H1 (cell line): ENCODE measurements around the gene KRAS. TPM values are rescaled to one million over a fixed set of nuclear protein-coding genes. Genes with fewer than 3 reads are reported as not detected.

Experiments used
- CTCF ChIA-PET: fragments of 300-600 bp; sonication (Branson Sonifier 250); formaldehyde crosslinking; loops from one replicate; lab custom pipeline; 2021; ENCODE audit not compliant: partially characterized antibody; lab: Charles Lee
- POLR2A ChIA-PET: fragments of 300-600 bp; sonication (Branson Sonifier 250); formaldehyde crosslinking; loops from one replicate; lab custom pipeline; 2021; ENCODE audit warnings: inconsistent platforms; ENCODE audit not compliant: partially characterized antibody; lab: Charles Lee
- DNase-seq, 2 experiments: peaks; one replicate each; pipeline versions ENCODE4 v3.0.0 to v3.0.0-alpha.2; 2010 to 2022; ENCODE audit warnings: low spot score in 2 of 2, low read depth in 1 of 2, mixed read lengths in 1 of 2
- FAIRE-seq: peaks from 2 replicates; lab custom pipeline; 2011; peaks lifted over from hg19 to GRCh38; lab: Jason Lieb, UNC
- H2AFZ ChIP-seq: 2 replicates; pipeline ENCODE4 v1.8.1; 2012; ENCODE audit warnings: low read length, inconsistent platforms
- H2AK5ac ChIP-seq: 2 replicates; pipeline ENCODE4 v1.6.1; 2013; ENCODE audit warnings: low read depth, low read length
- H2BK120ac ChIP-seq: replicated peaks from 2 replicates; pipeline ENCODE3; 2013; ENCODE audit warnings: low read depth, low read length, inconsistent platforms
- H2BK12ac ChIP-seq: 2 replicates; pipeline ENCODE4 v1.6.1; 2013; ENCODE audit warnings: low read depth, low read length
- H2BK15ac ChIP-seq: 2 replicates; pipeline ENCODE4 v1.6.1; 2013; ENCODE audit warnings: low read length
- H2BK20ac ChIP-seq: 2 replicates; pipeline ENCODE4 v1.6.1; 2013; ENCODE audit warnings: low read length
- H2BK5ac ChIP-seq: 2 replicates; pipeline ENCODE4 v1.6.1; 2013; ENCODE audit warnings: low read depth, low read length
- H3K14ac ChIP-seq: 2 replicates; pipeline ENCODE4 v1.6.1; 2013; ENCODE audit warnings: inconsistent platforms; ENCODE audit not compliant: insufficient read length
- H3K18ac ChIP-seq: 2 replicates; pipeline ENCODE4 v1.6.1; 2013; ENCODE audit warnings: low read length; ENCODE audit errors: extremely low read depth
- H3K23ac ChIP-seq: 2 replicates; pipeline ENCODE4 v1.6.1; 2013; ENCODE audit warnings: inconsistent platforms; ENCODE audit not compliant: insufficient read length
- H3K23me2 ChIP-seq: 2 replicates; pipeline ENCODE4 v1.6.1; 2013; ENCODE audit warnings: low read depth, low read length
- H3K27ac ChIP-seq: 2 replicates; pipeline ENCODE4 v1.6.1; 2011; ENCODE audit warnings: low read depth, low read length, inconsistent platforms
- H3K27me3 ChIP-seq, 4 experiments: replicated peaks in 1 of 4; 1 replicate in 1 of 4; 2 replicates in 3 of 4; pipeline versions ENCODE4 v1.6.1 to v1.8.1; 2011 to 2013; ENCODE audit warnings: low read length in 3 of 4, mild to moderate bottlenecking in 3 of 4, inconsistent platforms in 2 of 4, mixed read lengths in 2 of 4, moderate library complexity in 1 of 4; ENCODE audit not compliant: control insufficient read depth in 3 of 4, insufficient read depth in 3 of 4; ENCODE audit errors: extremely low read depth in 1 of 4
- H3K36me3 ChIP-seq, 4 experiments: 2 replicates each; pipeline versions ENCODE4 v1.6.1 to v1.8.1; 2011 to 2013; ENCODE audit warnings: mild to moderate bottlenecking in 4 of 4, low read length in 3 of 4, moderate library complexity in 2 of 4, control low read depth in 1 of 4, inconsistent platforms in 1 of 4; ENCODE audit not compliant: insufficient read depth in 4 of 4, control insufficient read depth in 2 of 4
- H3K4ac ChIP-seq: replicated peaks from 2 replicates; pipeline ENCODE3; 2013; ENCODE audit warnings: low read length, low read depth, mixed read lengths, inconsistent platforms; ENCODE audit not compliant: insufficient read length
- H3K4me1 ChIP-seq, 4 experiments: replicated peaks in 1 of 4; 1 replicate in 1 of 4; 2 replicates in 3 of 4; pipeline versions ENCODE4 v1.6.1 to v1.8.1; 2011 to 2013; ENCODE audit warnings: low read length in 3 of 4, inconsistent platforms in 2 of 4, mixed read lengths in 1 of 4; ENCODE audit not compliant: insufficient read depth in 4 of 4, control insufficient read depth in 3 of 4
- H3K4me2 ChIP-seq, 2 experiments: 2 replicates each; pipeline versions ENCODE4 v1.6.1 to v1.8.1; 2011 to 2013; ENCODE audit warnings: low read depth in 2 of 2, low read length in 2 of 2, control low read depth in 1 of 2, inconsistent platforms in 1 of 2, mild to moderate bottlenecking in 1 of 2; ENCODE audit not compliant: insufficient read depth in 1 of 2
- H3K4me3 ChIP-seq, 4 experiments: fragments of 200-600, 300-600 bp in 1 of 4; sonication (generic), shearing (Covaris generic), sonication (Bioruptor Twin) in 1 of 4; 2 replicates each; pipeline versions ENCODE4 v1.5.1 to v1.8.1; 2011 to 2016; ENCODE audit warnings: low read length in 4 of 4, low read depth in 3 of 4, control low read depth in 2 of 4, inconsistent platforms in 2 of 4, mild to moderate bottlenecking in 2 of 4, mixed read lengths in 1 of 4, moderate library complexity in 1 of 4; ENCODE audit not compliant: insufficient read depth in 2 of 4; ENCODE audit errors: extremely low read depth in 1 of 4
- H3K56ac ChIP-seq: replicated peaks from 2 replicates; pipeline ENCODE3; 2013; ENCODE audit warnings: low read depth, mild to moderate bottlenecking, mixed read lengths, low read length, inconsistent platforms; ENCODE audit not compliant: insufficient read length
- H3K79me1 ChIP-seq: 2 replicates; pipeline ENCODE4 v1.6.1; 2013; ENCODE audit warnings: low read depth, low read length, control low read depth
- H3K79me2 ChIP-seq, 2 experiments: 2 replicates each; pipeline versions ENCODE4 v1.6.1 to v1.8.1; 2012 to 2013; ENCODE audit warnings: low read length in 2 of 2, mild to moderate bottlenecking in 2 of 2, inconsistent platforms in 1 of 2; ENCODE audit not compliant: insufficient read depth in 2 of 2, control insufficient read depth in 1 of 2
- H3K9ac ChIP-seq, 4 experiments: replicated peaks in 1 of 4; 1 replicate in 1 of 4; 2 replicates in 3 of 4; pipeline versions ENCODE4 v1.6.1 to v1.8.1; 2011 to 2013; ENCODE audit warnings: low read depth in 3 of 4, low read length in 3 of 4, control low read depth in 2 of 4, mild to moderate bottlenecking in 2 of 4, moderate library complexity in 2 of 4, inconsistent platforms in 1 of 4; ENCODE audit errors: extremely low read depth in 1 of 4
- H3K9me3 ChIP-seq, 2 experiments: 2 replicates each; pipeline versions ENCODE4 v1.6.1 to v1.8.1; 2012 to 2013; ENCODE audit warnings: mild to moderate bottlenecking in 2 of 2, moderate library complexity in 2 of 2, control low read depth in 1 of 2, inconsistent platforms in 1 of 2, low read depth in 1 of 2, low read length in 1 of 2, mixed read lengths in 1 of 2; ENCODE audit not compliant: insufficient read depth in 2 of 2
- H4K20me1 ChIP-seq, 2 experiments: replicated peaks in 1 of 2; 2 replicates each; pipeline versions ENCODE3 to v1.8.1; 2011 to 2013; ENCODE audit warnings: inconsistent platforms in 2 of 2, low read length in 2 of 2, mild to moderate bottlenecking in 1 of 2; ENCODE audit not compliant: insufficient read depth in 2 of 2, control insufficient read depth in 1 of 2
- H4K5ac ChIP-seq: 2 replicates; pipeline ENCODE4 v1.6.1; 2013; ENCODE audit warnings: low read length, low read depth, mixed read lengths, inconsistent platforms; ENCODE audit not compliant: insufficient read length
- H4K8ac ChIP-seq: 2 replicates; pipeline ENCODE4 v1.8.0; 2013; ENCODE audit warnings: mild to moderate bottlenecking, moderate library complexity, low read length, inconsistent platforms; ENCODE audit not compliant: insufficient read depth; ENCODE audit errors: extremely low read depth
- H4K91ac ChIP-seq: replicated peaks from 2 replicates; pipeline ENCODE3; 2013; ENCODE audit warnings: low read length, mixed read lengths, inconsistent platforms; ENCODE audit not compliant: insufficient read length
- TAF7 ChIP-seq: optimal IDR thresholded peaks from 2 replicates; pipeline ENCODE3; 2011; ENCODE audit warnings: low read depth, mild to moderate bottlenecking, inconsistent platforms, low read length, moderate library complexity, borderline replicate concordance
- WGBS, 2 experiments: shearing (Covaris generic) in 1 of 2; methylation state at CpG; one replicate each; pipeline versions ENCODE4 v1.1.6 to v1.1.7; 2013 to 2015; ENCODE audit warnings: low lambda C conversion rate in 2 of 2, mixed read lengths in 2 of 2, inconsistent platforms in 1 of 2, low coverage in 1 of 2, missing lambda C conversion rate in 1 of 2; ENCODE audit not compliant: insufficient replicate concordance in 2 of 2, insufficient coverage in 1 of 2, insufficient read length in 1 of 2; ENCODE audit errors: extremely low coverage in 1 of 2, missing lambda C conversion rate in 1 of 2; 5-methylcytosine and 5-hydroxymethylcytosine counted together
- polyA plus RNA-seq, 7 experiments: library from polyadenylated mRNA; depleted of rRNA in 3 of 7; stranded (reverse) in 5 of 7; unstranded in 2 of 7; fragments of >200 nt in 5 of 7; fragments of 200-250 nt in 2 of 7; gene quantifications; 1 replicate in 5 of 7; 2 replicates in 1 of 7; 4 replicates in 1 of 7; pipeline versions ENCODE4 v1.2.1 to v1.2.3, GENCODE V29; 2011 to 2013; ENCODE audit warnings: missing spikeins in 2 of 7, mixed read lengths in 2 of 7
- total RNA-seq: library from RNA; stranded (reverse); fragmentation: NEBNext Ultra II Directional; extraction: Animal tissue kit (Norgen Biotek cat#: 25700); gene quantifications from 2 replicates; pipeline ENCODE4 v1.2.1, GENCODE V29; 2021

Gene KRAS
- total and polyA plus RNA-seq, 2 of the 8 experiments (the other 6 are each of a cell fraction or from before 2014, with no cell fraction given): 24.8 to 64.6 TPM

- no peak overlapping the region for H2AK5ac ChIP-seq
- no peak overlapping the region for H3K14ac ChIP-seq
- no peak overlapping the region for H4K5ac ChIP-seq
- no peak overlapping the region for H4K8ac ChIP-seq
- no peak overlapping the region for H3K4me2 ChIP-seq
- ChIA-PET CTCF (interaction anchor here (0.6 to 0.7 kb wide), 2 partner anchors 11 to 1712 kb away, joined by 3 read pairs; no protein-coding TSS in a partner anchor), POLR2A (no interaction called here)
- H3K4ac ChIP-seq: no peak overlapping the region
- no peaks in the 10 kb centered on the region for H3K36me3 ChIP-seq
- H2BK20ac ChIP-seq: no peak overlapping the region
- WGBS, 2 experiments: 86% methylated on average over 2 of the region's 2 CpGs; no CpG with 5 or more reads in 1 of the 2 experiments
- no peak overlapping the region for H2BK15ac ChIP-seq
- H3K79me1 ChIP-seq: no peaks in the 10 kb centered on the region
- no peak overlapping the region for H3K56ac ChIP-seq
- H2AFZ ChIP-seq: no peak overlapping the region
- no peaks in the 10 kb centered on the region for H3K4me1 ChIP-seq
- H2BK120ac ChIP-seq: no peak overlapping the region
- H3K79me2 ChIP-seq: no peaks in the 10 kb centered on the region
- no peaks in the 10 kb centered on the region for H3K23me2 ChIP-seq
- no peaks in the 10 kb centered on the region for H3K27me3 ChIP-seq
- no peak overlapping the region for H3K27ac ChIP-seq
- no peak overlapping the region for H3K9ac ChIP-seq
- no peak overlapping the region for H3K23ac ChIP-seq
- no peak for DNase-seq
- FAIRE-seq: no peak
- no peak overlapping the region for H2BK12ac ChIP-seq
- no peak overlapping the region for H3K18ac ChIP-seq
- no peaks in the 10 kb centered on the region for H3K9me3 ChIP-seq
- H2BK5ac ChIP-seq: no peak overlapping the region
- no peak overlapping the region for H4K91ac ChIP-seq
- no peaks in the 10 kb centered on the region for H4K20me1 ChIP-seq
- no peak overlapping the region for H3K4me3 ChIP-seq
- no peak for TF ChIP-seq TAF7
Measured at GRCh38 chr12:25187781-25188180, 62.9 kb downstream of the KRAS start.
